Measurements from ENCODE around the gene DHDDS. TPM values are rescaled to one million over a fixed set of nuclear protein-coding genes. Genes with fewer than 3 reads are reported as not detected.

Gene DHDDS
- total and polyA plus RNA-seq, 2 of the 13 experiments (the other 11 are each of a cell fraction or from before 2014, with no cell fraction given) = 18.9 to 28.3 TPM

DNA sequence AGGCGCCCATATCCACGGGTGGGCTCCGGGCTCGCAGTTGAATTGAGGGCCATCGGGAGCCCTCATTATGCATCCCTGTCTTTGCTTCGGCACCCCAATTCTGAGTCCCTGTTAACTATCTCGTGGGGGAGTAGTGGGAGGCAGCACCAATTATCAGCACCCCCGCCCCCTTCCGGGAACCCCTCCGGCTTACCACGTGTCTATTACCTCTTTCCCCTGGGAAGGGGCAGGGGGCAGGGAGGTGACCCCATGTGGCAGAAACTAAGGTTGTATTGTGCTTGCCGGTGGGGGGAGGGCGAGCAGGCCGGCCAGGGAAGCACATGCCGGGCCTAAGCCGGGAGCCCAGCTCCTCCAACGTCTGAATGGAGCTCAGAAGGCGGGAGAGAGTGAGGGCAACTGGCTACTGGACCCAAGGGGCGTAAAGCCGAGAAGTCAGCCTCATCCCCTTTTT, 20.5 kb upstream of the DHDDS start:
- ChIA-PET CTCF (ENCODE audit: low intra/inter-chr PET ratio, low total read pairs) (no interaction called here), POLR2A (interaction anchor here (0.8 kb wide), 1 partner anchor 21 kb away, joined by 3 read pairs; the partner anchor contains the start of gene DHDDS)
- H3K9ac ChIP-seq (ENCODE audit: insufficient read depth, low read depth, low read length) = no peak overlapping the region
- FAIRE-seq (no peak), DNase-seq (ENCODE audit: low spot score) (no peak), ATAC-seq (no peak)
- no peaks in the 10 kb centered on the region for H3K79me2 ChIP-seq (ENCODE audit: insufficient read depth, low read length)
- H3K4me2 ChIP-seq (ENCODE audit: low read depth, low read length) = no peak overlapping the region
- H3K9me3 ChIP-seq (ENCODE audit: low read length) = no peaks in the 10 kb centered on the region
- BruUV-seq (replicated peaks) = no TSS peak
- H2AFZ ChIP-seq (ENCODE audit: low read length) = no peak overlapping the region
- H3K36me3 ChIP-seq (replicated peaks in 1 of 2; ENCODE audit: control insufficient read depth in 1 of 2, insufficient read depth in 2 of 2, low read length in 2 of 2) = no peaks in the 10 kb centered on the region
- in situ Hi-C loops (cut with HindIII; ENCODE audit: extremely low pct_ligation_motif_present, low pct_unique_long_range_greater_than_20kb) = no loop called here
- peaks cover 7 to 32% of the 10 kb centered on the region in 2 experiments; a peak in 4 of 5 replicates for H3K27me3 ChIP-seq (ENCODE audit: control insufficient read depth in 1 of 2, insufficient read depth in 2 of 2, low read length in 2 of 2)
- WGBS (ENCODE audit: low lambda C conversion rate) = 39% methylated on average over 16 of the region's 20 CpGs
- intact Hi-C loops (cut with micrococcal nuclease; ENCODE audit: unreplicated experiment) = no loop called here
- H3K4me1 ChIP-seq (ENCODE audit: insufficient read depth, low read length) = peaks cover 17% of the 10 kb centered on the region
- H3K4me3 ChIP-seq (replicated peaks in 1 of 3; ENCODE audit: insufficient read depth in 1 of 3, low read depth in 2 of 3, low read length in 3 of 3) = no peak overlapping the region
- no peak overlapping the region for H3K27ac ChIP-seq (ENCODE audit: extremely low read length, insufficient read depth, low read length)
- no peaks in the 10 kb centered on the region for H4K20me1 ChIP-seq (ENCODE audit: insufficient read depth, low read length)
- no peak for TF ChIP-seq BRCA1 (CRISPR knock-in tag; IDR thresholded peaks at IDR 0.05)
- no peak for TF ChIP-seq MTF2 (CRISPR knock-in tag; IDR thresholded peaks at IDR 0.05; ENCODE audit: borderline replicate concordance)
- TF ChIP-seq FOXC1 (CRISPR knock-in tag; IDR thresholded peaks at IDR 0.05; ENCODE audit: borderline replicate concordance) = no peak
- no peak for TF ChIP-seq SMC3 (IDR thresholded peaks at IDR 0.05; ENCODE audit: low read length)
- no peak for TF ChIP-seq HDAC1 (CRISPR knock-in tag; IDR thresholded peaks at IDR 0.05)
- TF ChIP-seq ZNF142 (CRISPR knock-in tag; IDR thresholded peaks at IDR 0.05) = no peak
- TF ChIP-seq ZNF335 (CRISPR knock-in tag; IDR thresholded peaks at IDR 0.05) = no peak
- TF ChIP-seq, protein P1, sequence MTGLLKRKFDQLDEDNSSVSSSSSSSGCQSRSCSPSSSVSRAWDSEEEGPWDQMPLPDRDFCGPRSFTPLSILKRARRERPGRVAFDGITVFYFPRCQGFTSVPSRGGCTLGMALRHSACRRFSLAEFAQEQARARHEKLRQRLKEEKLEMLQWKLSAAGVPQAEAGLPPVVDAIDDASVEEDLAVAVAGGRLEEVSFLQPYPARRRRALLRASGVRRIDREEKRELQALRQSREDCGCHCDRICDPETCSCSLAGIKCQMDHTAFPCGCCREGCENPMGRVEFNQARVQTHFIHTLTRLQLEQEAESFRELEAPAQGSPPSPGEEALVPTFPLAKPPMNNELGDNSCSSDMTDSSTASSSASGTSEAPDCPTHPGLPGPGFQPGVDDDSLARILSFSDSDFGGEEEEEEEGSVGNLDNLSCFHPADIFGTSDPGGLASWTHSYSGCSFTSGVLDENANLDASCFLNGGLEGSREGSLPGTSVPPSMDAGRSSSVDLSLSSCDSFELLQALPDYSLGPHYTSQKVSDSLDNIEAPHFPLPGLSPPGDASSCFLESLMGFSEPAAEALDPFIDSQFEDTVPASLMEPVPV (CRISPR knock-in tag; IDR thresholded peaks at IDR 0.05) = no peak
- TF ChIP-seq, protein P2, sequence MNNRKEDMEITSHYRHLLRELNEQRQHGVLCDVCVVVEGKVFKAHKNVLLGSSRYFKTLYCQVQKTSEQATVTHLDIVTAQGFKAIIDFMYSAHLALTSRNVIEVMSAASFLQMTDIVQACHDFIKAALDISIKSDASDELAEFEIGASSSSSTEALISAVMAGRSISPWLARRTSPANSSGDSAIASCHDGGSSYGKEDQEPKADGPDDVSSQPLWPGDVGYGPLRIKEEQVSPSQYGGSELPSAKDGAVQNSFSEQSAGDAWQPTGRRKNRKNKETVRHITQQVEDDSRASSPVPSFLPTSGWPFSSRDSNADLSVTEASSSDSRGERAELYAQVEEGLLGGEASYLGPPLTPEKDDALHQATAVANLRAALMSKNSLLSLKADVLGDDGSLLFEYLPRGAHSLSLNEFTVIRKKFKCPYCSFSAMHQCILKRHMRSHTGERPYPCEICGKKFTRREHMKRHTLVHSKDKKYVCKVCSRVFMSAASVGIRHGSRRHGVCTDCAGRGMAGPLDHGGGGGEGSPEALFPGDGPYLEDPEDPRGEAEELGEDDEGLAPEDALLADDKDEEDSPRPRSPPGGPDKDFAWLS (CRISPR knock-in tag; IDR thresholded peaks at IDR 0.05; ENCODE audit: borderline replicate concordance) = no peak
- no peak for TF ChIP-seq HOXA5 (CRISPR knock-in tag; IDR thresholded peaks at IDR 0.05)
- TF ChIP-seq ZBTB42 (CRISPR knock-in tag; IDR thresholded peaks at IDR 0.05) = no peak
- no peak for TF ChIP-seq ZNF180 (CRISPR knock-in tag; IDR thresholded peaks at IDR 0.05; ENCODE audit: borderline replicate concordance, low read depth)
- no peak for TF ChIP-seq RNF2 (conservative IDR thresholded peaks at IDR 0.05; ENCODE audit: low read depth)
- TF ChIP-seq ZSCAN31 (CRISPR knock-in tag; IDR thresholded peaks at IDR 0.05; ENCODE audit: low read depth) = no peak
